IPS-NIHi7 (cell line): ENCODE measurements around the gene EPB41.

Experiments
- DNase-seq: peaks from one replicate; pipeline ENCODE4 v3.0.0; 2012; ENCODE audit warnings: mixed read lengths; ENCODE audit errors: extremely low spot score

The EPB41 gene

DNA sequence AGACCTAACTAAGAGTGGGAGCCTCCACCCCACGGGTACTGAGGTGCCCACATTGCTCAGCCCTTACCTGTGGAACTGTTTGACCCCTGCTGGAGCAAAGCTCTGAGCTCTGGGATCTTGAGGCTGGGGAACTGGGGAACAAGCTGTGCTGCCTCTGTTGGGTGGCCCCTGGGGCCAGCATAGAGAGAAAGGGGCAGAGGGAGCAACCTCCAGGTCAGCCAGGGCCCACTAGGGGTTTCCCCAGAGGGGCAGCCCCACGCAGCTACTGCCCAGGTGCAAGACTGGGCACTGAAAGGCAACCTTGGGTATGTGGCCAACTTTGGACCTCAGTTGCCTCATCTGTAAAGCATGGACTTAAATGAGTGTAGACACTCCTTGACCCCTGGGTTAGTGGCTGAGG lies 23.5 kb upstream of the EPB41 start:
- DNase-seq: no peak

DNA sequence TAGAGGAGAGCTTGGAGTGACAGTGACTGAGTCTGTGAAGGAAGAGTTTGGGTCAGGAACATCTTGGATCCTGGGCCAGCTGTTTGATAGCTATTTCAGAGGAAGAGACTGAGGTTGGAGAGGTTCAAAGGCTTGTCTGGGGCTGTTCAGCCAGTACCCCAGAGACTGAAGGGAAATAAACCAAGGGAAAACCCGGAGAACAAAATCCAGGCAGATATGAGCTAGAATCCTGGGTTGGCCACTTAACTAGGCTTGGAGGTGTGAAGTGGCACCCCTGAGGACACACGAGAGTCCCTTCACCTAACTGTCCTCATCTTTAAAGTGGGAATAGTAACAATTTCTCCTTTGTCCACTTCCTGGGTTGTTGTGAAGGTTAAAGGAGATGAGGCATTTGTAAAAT lies 23.1 kb upstream of the EPB41 start:
- no peak for DNase-seq

DNA sequence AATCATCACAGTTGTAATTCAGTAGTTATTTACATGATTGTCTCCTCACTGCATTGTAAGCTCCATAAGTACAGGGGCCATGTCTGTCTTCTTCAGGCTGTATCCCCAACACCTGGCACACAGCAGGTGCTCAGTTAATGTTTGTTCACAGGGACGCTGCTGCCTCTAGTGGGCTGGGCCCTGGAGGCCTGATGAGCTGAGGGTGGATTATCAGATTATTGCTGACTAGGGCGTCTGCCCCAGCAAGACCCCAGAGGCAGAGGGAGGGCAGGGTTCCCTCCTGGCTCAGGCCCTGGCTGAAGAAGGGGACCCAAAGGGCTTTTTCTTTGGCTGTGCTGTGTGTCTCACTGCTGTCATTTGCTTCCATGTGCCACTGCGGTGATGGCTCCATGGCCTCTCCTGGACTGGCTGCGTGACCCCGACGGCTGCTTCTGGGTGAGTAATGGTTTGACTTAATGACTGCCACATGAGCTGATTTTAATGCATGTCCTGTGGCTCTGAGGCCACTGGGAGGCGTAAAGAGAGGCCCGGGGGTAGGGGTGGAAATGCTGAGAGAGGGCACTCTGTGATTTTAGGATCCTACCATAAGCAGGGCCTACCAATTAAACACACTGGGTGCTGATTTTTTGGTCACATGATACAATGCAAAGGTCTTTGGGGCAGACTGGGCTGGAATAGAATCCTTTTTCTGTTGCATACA lies 20.8 kb upstream of the EPB41 start:
- DNase-seq: peak; percentile 66

DNA sequence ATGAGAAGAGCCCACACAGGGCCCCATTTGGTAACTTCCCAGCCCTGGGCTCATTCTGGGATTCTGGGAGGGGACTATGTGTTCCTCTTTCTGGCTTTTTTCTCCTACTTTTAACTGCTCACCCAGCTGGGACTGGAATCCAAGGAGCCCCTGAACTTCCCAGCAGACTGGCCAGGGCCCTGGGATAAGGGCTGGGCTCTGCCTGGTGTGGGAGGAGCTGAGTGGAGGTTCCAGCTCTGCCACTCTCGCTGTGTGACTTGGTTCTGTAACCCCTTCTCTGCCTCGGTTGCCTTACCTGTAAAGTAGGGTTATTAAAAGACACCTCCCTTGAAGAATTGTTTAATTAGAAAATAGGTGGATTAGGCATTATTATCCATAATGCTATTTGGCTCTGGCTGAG lies 19.6 kb upstream of the EPB41 start:
- no peak for DNase-seq

DNA sequence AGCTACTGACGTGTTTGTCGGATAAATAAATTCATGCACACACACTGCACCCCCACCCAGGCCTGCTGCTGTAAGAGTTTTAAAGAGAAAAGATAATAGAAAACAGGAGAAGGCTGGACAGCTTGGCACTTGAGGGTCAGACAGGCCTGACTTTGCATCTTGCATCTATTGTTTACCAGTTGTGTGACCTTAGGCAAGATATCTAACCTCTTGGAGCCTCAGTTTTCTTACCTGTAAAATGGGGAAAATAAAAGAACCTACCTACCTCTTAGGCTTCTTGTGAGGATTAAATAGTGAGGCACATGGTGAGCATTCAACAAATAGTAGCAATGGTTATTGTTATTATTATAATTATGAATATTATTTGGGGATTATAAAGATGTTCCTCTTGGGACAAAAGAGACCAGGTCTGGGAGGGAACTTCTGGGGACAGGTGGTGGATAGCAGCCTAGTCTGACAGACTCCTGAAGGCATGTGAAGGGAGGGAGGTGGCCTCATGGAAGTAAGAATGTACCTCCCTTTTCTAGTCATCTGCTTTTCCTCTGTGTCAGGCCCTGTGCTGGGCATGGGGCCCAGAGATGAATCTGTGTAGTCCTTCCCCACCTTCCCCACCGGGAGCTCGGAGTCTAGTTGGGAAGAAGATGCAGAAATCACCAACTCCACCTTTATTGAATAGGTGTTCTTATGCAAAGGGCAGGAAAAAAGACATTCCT lies 18.3 kb upstream of the EPB41 start:
- no peak for DNase-seq

DNA sequence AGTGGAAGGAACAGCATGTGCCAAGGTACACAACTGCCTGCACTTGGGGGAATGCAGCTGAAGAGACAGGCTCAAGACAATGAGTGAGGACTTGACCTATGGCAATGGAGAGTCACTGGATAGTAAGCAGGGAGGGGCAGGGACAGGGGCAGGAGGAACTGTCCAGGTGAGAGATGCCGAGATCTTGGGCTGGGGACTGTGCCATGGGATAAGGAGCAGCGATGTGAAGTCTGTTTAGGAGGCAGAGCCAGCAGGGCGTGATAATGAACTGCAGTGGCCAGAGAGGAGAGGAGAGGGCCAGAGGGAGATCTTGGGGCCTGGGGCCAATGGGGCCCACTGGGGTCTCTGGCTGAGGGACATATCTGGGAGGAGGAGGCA lies 17.8 kb upstream of the EPB41 start:
- DNase-seq: no peak

DNA sequence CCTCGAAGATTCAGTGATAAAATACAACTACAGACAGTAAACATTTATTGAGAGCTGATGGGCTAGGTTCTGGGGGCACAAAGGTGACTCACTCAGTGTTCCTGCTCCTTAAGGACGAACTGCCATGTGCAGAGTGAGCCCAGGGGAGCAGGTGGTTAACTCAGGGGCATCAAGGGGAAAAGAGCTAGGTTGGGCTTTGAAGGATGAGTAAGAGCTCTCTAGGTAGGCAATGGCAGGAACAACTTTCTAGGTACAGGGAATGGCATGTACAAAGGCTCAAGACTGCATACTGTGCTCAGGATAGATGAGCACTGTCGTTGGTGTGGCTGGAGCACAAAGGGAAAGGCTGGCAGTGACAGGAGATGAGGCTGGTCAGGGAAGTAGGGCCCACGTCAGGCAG lies 16.6 kb upstream of the EPB41 start:
- no peak for DNase-seq

DNA sequence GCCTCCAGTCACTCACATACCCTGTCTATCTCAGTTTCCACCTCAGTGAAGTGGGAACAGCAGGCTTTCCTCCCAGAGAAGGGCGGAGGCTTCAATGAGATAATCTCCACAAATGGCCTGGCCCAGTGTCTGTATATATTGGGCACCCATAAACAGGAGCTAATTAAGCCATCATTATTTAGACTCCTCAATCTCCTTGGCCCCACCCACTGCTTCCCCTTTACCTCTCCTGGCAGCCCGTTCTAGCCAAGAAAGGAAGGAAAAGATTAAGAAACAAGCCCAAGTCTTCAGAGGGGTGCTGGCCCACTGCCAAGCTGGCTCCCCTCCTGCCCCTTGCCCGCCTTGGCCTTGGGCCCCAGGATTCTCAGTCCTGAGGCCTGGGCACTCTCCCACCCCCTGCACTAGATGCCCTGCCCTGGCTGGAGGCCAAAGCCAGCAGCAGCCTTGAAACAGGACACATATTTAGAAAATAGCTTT lies 15.9 kb upstream of the EPB41 start:
- no peak for DNase-seq

DNA sequence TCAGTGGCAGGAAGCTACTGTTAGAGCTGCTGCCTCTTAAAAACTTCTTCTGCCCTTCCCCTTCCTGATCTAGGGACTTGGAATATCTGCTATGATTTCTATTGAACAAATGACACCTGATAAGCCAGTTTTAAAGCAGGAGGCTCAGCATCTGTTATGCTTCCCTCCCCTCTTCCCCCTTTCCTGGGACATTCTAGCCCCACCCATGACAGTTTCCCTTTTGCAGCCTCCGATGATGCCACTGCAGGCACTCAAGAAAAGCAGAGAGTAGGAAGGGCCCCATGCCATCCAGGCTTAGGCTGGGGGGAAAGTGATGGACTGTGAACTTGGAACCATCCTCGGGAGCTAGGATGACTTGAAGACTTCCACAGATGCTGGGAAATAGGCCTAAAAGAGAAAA lies 15.1 kb upstream of the EPB41 start:
- no peak for DNase-seq

DNA sequence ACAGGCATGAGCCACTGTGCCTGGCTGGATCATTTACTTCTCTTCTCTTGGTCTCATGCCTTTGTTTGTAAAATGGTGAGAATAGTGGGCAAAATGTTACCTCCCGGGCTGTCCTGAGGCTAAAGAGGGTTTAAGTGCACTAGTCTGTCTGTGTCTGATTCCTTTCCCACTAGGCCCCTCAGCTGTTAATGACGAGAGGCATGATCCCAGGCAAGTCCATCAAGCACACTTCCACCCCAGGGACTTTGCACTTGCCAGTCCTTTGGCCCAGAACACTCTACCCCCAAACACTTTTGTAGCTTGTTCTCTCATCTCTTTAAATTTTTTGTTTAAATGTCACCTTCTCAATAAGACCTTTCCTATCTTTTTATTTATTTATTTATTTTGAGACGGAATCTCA lies 13.8 kb upstream of the EPB41 start:
- DNase-seq: no peak

DNA sequence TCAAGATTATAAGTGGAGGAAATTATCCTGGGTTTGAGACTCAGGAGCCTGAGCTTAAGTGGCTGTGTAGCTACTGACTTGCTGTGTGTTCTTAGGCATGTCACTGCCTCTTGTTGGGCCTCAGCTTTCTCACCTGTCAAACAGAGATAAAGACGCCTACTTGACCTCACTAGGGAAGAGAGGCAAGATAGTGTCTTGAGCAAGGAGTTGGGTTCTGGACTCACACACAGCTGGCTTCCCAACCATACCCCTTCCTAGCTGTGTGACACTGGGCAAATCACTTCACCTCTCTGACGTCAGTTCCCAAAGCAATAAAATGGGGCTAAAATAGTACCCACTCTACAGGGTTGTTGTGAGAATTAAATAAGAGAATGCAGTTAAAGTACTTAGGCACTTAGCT lies 11.6 kb upstream of the EPB41 start:
- DNase-seq: no peak

DNA sequence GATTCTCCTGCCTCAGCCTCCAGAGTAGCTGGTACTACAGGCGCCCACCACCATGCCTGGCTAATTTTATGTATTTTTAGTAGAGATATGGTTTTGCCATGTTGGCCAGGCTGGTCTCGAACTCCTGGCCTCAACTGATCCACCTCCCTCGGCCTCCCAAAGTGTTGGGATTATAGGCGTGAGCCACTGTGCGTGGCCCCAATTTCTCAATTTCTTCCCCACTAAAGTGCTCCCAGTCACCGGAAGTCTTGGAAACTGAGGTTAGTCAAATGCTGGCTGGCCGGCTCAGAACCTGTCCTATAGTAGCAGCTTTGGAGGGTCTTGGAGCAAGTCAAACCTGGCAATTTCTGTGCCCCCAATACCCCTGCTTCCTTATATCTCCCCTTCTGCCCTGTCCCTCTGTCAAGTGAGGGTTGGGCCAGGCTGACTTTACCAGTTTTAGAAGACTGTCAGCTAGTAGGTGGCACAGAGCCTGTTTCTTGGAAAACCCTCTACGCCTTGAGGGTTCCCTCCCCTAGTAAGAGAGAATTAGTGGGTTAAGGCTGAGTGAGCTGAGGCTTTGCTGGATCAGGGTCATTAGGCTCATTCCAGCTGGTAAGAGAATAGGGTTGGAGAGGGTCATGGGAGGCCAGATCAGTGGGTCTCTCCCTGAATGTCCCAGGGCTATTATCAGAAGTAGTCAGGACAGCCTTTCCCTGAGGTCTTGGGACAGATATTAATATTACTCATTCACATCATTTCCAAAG lies 8.3 kb upstream of the EPB41 start:
- no peak for DNase-seq

DNA sequence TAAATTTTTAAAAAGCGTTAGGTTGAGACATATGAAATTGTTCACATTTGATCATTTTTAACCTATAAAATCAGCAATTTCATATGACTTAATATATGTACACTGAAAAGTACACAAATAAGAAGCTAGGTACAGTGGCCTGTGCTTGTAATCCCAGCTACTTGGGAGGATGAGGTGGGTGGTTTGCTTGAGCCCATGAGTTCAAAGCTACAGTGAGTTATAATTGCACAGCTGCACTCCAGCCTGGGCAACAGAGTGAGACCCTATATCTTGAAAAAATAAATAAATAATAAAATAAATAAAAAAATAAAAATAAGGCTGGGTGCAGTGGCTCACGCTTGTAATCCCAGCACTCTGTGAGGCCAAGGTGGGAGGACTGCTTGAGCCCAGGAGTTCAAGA lies 5.2 kb upstream of the EPB41 start:
- no peak for DNase-seq

DNA sequence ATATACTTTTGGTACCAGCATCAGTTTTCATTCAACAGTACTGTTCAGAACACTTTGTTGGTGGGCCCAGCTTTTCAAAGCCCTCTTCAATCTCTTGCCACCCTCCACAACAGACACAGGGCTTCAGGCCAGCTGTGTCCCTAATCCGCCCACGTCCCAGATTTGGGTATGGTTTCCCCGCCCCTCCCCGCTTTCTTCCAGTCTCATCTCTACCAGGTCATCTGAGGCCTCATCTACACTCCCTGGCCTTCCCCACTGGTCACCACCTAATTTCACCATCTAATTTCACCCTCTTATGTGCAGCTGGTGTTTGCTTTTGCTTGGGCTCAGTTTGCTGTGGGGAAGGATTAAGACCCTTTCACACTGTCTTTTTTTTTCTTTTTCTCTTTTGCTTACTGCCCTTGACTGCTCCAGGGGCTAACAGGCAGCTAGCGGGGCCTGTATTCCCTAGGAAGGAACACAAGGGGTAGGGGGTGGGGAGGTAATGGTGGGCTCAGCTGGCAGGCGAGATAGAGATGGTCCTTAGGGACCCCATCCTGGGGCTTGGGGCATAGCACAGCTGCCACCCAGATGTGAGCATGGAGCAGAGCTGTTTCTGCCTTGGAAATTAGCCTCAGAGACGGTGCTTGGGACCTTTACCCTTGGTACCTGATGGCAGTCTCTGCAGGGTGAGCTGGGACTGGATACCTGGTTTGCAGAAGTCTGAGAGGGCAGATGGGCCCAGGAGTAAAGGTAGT lies 3.8 kb upstream of the EPB41 start:
- no peak for DNase-seq

DNA sequence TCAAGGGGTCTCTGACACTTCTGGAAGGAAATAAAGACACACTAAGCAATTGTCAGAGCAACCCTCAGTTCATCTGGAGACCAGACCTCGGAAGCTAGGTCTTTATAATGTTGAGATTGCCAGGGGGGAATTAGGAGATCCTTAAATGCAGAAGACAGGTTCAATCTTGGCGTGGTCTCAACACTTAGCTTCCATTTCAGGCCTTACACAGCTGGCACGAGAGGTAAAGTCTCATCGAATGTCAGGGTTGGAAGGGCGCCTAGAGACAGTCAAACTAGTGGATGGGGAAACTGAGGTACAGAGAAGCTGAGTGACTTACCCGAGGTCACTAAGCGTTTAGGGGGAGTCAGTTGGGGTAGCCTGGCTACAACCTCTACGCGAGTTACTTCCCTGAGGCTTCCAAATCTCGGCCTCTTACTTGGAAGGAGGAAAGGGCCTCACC lies 562 bp upstream of the EPB41 start:
- no peak for DNase-seq

DNA sequence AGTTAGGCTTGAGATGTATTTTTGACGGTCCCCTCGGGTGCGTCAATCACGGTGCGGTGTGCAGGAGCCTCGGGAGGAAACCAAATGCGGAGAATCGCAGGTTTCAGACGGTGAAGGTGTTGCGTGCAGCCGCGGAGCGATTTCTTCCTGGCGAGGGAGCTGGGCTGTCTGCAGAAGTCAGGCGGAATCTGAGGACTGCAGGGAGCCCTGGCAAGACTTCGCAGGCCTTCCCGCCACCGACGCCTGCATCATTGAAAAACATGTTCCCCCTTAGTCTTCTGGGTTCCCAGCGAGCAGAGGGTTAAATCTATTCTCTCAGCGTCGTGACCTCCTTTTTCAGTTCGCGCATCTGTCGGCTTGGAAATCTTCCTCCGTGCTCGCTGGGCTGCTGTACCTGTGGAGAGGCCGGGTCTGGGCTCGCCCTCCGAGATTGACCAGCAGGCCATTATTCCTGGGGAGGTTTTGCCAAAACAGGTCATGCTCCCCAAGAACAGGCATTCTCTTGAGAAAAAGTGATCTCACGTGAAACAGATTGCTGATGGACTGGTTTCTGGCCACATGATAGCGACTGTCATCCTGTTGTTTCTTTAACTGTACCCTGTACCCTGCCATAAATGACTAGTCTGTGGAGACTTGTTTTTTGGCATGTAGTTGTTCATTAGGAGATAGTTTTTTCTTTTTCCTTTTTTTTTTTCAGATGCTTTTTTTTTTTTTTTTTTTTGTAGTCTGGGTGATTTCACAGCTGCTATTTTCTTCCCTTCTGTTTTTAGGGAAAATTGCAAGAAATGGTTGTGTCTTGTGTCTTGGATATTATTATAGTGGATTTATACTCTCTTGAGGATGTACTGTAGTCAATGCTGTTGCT lies 894 bp downstream of the EPB41 start:
- peak; percentile 39 for DNase-seq

DNA sequence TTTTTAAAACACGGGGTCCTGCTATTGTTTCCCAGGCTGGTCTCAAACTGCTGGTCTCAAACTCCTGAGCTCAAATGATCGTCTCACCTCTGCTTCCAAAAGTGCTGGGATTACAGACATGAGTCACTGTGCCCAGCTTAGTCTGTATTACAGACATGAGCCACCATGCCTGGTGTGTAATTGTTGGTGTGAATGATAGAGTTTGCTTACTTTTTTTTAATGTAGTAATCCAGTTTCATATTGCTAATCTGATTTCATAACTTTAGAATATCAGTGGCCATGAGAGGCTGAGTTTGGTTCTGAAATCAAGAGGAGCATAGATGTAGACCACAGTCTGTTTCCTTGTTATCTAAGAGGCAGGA lies 3.4 kb downstream of the EPB41 start:
- DNase-seq: no peak

DNA sequence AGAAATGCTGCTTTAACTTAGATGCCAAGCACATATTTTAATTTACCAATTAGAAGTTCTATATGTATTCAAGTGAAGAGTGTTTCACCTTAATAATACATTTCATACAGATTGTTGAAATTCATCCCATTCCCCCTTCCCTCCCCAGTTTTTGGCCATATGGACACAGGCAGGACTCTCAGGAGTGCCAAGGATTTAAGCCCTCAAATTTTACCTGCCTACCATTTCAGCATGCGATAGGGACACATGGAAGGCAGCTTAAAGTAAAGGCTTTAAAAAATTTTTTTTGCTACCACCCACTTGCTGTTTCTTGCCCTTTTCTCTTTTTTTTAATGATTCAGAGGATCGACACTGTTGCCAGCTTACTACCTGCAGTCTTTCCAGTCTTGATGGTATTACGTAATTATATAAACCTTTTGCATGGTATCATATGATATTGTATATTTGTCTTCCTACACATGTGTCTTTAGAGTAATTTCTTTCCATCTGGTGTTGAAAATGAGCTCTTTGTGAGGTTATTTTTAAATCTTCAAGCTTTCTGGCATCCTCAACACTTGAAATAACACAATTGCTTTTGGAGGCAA lies 7.0 kb downstream of the EPB41 start:
- no peak for DNase-seq

DNA sequence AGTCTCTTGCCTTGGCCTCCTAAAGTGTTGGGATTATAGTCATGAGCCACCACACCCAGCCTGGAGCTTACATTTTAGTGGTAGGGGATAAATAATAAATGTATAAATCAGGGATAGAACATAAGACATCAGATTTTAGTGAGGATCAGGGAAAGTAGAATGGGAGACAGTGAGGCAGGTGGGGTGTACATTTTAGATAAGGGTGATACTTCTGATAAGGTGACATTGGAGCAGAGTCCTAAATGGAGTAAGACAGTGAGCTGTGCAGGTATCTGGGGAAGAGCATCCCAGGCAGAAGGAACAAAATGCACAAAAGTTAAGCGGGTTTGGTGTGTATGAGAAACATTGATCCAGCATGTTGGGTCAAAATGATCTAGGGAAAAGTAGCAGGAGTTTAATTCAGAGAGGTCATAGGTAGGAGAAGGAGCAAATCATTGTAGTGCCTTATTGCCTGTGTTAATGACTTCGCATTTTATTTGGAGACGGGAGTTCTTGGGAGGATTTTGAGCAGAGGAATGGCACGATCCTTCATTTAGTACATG lies 11.1 kb downstream of the EPB41 start:
- no peak for DNase-seq

DNA sequence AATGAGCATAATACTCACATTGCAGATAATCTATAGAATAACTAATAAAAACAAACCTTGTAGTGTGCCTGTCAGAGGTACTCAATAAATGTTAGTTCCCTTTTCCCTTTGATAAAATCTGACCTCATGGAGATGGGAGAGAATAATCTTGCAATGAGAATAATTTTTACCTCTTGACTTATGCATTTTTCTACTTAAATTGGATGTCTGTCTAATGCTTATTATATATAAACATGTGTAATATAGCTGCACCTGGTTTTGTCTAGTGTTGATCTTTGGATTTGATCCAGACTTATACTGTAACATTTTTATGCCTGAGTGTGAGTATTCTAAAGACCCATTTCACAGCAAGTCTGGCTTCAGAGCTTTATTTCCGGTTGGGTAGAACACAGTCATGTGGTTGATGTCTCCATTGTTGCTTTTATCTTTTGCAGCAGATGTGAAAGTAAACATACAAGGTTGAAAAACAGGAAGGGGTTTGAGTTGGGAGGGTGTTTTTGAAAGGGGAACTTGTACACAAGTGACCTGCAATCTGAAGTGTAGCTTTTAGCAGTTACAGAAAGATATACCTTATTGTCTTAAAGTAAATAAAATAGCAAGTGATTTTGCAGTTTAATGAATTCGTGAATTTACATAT lies 12.4 kb downstream of the EPB41 start:
- no peak for DNase-seq
